Central memory CD4-positive, alpha-beta T cell (primary cell): ENCODE measurements around the gene SOX5.
"Not testable (repeated sequence)": the region's sequence is repeated elsewhere in the genome, so short reads cannot be mapped to it uniquely, and the experiment has no call there.

Experiments
- DNase-seq: peaks from one replicate; pipeline ENCODE4 v3.0.0; 2022

The SOX5 gene

DNA sequence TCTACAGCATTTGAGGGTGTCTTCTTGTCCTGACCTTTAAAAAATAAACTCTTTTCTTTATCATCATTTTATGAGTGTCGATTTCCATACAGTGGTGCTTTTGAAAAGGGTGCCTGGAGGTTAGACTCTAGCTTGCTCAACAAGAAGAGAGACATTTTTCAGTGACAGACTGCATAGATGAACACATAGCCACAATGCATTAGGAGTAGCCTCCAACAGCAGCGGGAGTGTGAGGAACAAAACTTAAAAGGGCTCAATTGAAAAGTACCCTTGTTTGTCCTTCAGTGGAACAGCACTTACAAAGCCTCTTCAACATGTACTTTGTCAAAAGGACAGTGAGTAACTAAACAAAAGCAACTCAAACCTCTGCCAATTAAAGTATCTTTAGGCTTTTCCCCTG, 119.3 kb downstream of the SOX5 start:
- DNase-seq, result no peak

DNA sequence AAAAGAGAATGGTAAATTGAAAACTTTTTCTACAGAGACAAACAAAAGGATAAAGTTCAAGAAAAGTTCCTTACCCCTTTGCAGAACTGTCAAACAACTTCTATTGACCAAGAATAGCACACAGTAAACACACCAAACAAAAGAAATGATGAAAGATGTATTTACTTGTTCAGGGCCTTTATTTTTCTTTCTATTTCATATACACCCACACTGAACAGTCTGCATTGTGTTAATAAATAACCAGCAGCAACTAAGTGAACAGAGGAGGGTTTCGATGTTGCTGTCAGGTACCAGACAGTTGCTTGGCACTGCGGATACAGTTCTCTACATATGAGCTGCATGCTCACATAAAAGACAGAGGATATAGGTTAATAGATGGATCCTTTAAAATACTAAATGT, 122.1 kb downstream of the SOX5 start:
- DNase-seq, result no peak

DNA sequence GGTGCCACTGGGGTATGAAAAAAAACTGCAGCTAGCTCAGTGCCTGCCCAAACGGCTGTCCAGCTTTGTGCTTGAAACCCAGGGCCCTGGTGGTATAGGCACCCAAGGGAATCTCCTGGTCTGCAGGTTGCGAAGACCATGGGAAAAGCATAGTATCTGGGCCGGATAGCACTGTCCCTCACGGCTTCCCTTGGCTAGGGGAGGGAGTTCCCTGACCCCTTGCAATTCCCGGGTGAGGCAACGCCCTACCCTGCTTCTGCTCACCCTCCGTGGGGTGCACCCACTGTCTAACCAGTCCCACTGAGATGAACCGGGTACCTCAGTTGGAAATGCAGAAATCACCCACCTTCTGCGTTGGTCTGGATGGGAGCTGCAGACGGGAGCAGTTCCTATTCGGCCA, 124.3 kb downstream of the SOX5 start:
- not testable (repeated sequence) for DNase-seq

DNA sequence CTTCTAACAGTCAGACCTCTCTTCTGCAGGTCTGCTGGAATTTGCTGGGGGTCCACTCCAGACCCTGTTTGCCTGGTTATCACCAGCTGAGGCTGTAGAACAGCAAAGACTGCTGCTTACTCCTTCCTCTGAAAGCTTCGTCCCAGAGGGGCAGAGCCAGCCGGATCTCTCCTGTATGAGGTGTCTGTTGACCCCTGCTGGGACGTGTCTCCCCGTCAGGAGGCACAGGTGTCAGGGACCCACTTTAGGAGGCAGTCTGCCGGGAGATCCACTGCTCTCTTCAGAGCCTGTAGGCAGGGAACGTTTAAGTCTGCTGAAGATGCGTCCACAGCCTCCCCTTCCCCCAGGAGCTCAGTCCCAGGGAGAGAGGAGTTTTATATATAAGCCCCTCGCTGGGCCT, 125.1 kb downstream of the SOX5 start:
- DNase-seq, result no peak

DNA sequence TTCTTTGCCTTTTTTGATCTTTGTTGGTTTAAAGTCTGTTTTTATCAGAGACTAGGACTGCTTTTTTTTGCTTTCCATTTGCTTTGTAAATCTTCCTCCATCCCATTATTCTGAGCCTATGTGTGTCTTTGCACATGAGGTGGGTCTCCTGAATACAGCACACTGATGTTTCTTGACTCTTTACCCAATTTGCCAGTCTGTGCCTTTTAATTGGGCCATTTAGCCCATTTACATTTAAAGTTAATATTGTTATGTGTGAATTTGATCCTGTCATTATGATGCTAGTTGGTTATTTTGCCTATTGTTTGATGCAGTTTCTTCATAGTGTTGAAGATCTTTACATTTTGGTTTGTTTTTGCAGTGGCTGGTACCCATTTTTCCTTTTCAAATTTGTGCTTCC, 126.6 kb downstream of the SOX5 start:
- not testable (repeated sequence) for DNase-seq

DNA sequence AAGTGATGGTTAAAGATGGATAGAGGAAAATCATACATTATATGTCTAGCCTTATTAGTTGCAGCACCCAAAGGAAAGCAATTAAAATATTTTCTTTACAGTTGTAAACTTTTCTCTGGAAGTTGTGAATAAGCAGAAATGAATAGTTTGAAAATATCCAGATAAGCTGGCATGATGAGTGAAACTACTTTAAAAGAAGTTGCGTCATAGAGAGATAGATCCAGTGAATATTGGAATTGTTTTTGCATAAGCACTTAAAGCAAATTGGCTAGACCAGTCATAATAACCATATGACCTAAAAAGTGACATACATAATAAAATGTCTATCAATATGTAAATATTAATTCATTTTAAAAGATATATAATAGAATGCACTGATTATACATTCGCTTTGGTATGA, 132.1 kb downstream of the SOX5 start:
- no peak for DNase-seq

DNA sequence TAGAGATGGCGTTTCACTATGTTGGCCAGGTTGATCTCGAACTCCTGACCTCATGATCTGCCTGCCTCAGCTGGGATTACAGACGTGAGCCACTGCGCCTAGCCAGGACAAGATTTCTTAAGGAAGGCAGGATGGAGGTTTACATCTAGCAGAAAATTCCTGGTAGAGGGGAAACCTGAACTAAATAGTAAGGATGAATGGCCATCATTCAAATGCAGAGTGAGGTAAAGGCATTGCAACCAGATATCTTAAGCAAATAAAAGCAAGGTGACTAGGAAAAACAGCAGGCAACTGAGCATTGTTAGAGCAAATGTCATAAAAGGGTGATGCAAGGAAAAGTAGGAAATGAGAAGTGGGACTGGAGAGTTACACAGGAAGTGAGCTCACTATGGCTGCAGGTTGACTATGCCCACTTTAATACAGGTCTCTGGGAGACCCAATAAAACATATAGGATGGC, 133.0 kb downstream of the SOX5 start:
- DNase-seq, result no peak

DNA sequence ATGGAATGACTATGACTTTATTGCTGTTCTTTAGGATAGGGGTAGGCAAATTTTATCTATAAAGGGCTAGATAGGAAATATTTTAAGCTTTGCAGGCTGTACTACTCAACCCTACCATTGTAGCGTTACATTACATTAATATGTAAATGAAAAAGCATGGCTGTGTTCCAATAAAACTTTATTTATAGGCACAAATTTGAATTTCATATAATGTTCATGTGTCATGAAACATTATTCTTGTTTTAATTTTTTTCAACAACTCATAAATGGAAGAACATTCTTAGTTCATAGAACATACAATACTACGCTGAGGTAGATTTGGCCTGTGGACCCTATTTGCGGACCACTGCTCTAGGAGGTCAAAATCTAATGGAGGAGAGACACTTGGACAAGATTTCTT, 133.7 kb downstream of the SOX5 start:
- no peak for DNase-seq

DNA sequence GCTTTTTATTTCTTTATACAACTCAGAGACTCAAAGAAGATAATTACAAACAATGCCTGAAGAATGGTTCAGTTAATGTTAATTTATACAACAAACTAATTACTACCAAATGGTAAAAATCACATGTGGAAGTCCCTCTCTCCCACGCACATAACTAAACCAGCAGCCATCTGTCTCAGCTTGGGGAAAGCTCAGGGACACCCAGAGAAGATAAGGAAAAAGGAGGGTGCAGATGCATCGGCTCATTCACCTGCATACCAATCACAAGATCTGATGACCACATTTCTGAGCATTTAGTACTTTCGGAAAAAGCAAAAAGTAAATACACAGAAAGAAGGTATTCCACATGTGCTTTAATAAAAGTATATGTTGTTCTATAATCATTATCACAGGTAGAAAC, 136.3 kb downstream of the SOX5 start:
- DNase-seq, result no peak

DNA sequence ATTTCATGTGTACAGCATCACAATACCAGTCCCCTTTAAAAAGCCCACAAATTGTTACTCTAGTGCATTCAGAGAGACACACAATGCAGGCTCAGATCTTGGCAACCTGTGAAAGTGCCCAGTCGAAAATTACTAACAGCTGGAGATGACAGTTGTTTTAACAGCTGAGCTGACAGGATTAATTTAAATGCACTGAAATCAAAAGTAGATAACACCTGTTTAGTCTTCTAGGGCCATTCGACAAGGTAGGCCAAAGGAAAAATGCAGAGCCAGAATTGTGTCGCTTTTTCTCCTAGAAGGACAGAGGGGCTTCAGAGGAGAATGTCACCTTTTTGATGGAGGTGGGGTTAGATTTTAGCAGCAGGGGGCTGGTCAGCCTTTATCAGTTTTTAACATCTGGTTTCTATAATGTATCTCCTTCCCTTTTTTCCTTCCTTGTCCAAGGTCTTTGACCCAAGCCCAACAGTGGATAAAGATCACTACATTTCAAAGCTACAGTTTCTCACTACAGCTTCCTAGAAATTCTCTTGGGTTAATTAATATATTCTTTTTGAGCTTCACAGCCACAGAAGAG, 139.1 kb downstream of the SOX5 start:
- DNase-seq, result no peak

DNA sequence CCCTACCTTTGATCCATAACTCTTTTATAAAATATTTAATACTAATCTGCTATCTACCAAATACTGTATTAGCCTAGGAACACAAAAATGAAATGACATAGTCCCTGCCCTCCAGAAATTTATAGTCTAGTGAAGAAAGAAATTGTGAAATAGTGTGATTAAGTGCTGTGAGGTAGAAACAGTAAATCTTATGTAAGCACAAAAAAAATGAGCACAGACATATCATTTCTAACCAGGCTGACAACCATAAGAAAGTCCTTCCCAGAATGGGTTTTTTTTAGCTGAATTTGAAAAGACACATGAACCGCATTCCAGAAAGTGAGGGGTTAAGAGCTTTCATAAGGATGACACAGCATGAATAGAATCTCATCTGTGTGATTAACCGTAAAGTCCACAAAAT, 145.9 kb downstream of the SOX5 start:
- DNase-seq, result no peak

DNA sequence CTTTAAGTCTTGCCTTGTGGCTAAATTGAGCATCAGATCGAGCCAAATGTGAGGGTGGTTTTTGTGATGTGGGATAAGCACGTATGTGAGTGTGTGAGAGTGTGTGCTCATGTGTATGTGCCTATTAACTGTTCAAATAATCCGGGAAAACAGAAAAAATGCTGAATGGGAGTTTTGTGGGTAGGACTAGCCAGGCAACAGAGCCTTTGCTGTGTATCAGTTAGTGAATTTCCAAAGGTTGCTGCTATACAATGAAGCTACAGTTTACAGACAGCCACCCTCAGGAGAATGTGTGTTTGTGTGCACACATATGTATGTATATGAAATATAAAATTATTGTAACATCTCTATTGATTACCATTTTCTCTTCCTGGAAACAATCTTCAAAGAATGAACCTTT, 154.0 kb downstream of the SOX5 start:
- no peak for DNase-seq

DNA sequence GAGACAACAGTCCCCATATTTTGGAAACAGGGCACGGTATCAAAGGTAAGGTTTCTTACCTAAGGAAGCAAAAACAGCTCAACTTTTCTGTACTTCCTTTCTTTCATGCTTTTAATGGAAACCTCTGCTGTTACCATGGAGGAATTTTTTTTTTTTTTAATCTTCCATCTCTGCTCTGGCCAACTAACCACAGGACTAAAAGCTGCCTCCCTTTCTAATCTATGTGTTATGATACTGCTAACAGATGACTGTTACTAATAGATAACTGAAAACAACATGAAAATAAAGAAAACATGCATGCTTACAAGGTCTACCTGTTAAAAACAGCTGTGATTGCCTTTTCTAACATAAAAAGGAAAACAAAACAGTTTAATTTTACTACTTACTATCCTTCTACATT, 168.4 kb downstream of the SOX5 start:
- no peak for DNase-seq

DNA sequence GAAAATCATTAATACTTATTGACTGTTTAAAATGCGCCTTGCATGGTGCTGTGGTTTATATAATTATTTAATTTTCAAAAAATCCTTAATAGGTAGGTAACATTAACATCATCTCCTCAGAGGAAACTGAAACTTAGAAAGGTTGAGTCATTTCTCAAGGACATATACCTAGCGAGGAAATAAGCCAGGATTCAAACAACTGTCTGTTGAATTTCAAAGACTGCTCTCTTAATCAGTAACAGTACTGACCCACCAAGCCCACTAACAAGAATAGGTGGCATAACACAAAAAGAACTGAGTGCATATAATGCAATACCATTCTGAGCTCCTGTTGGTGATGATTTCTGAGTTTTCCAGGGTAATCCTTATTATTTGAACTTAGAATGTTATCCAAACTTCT, 174.3 kb downstream of the SOX5 start:
- DNase-seq, result no peak

DNA sequence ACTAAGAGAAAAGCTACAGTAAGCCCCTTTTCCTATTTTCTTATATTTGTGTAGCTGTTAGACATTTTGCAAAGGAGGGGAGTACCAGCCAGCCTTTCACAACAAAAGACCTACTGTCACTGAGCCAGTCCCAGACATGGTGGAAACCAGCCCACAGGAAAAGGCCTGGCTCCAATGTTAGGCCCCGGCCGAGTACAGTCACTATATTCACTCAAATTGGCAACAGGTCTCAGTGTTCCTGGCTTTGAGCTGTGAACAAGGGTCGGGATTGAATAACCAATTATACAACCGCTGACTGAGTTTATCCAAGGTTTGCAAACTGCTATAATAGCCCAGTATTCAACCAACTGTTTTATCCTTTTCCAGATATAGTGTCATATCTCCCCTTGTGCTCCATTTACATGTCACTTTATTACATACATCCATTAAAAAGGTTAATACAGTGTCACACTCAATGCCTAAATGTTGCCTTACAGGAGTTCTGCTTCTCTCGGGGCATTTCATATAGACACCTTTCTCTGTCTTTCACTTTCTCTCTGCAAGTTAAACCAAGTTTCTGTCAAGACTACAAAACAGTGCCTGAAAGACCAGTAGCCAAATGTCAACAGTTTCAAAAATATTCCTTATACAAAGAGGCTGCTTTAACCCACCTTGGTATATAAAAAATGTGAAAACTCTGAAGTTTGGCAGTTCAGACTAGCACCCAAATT, 178.1 kb downstream of the SOX5 start:
- DNase-seq, result no peak

DNA sequence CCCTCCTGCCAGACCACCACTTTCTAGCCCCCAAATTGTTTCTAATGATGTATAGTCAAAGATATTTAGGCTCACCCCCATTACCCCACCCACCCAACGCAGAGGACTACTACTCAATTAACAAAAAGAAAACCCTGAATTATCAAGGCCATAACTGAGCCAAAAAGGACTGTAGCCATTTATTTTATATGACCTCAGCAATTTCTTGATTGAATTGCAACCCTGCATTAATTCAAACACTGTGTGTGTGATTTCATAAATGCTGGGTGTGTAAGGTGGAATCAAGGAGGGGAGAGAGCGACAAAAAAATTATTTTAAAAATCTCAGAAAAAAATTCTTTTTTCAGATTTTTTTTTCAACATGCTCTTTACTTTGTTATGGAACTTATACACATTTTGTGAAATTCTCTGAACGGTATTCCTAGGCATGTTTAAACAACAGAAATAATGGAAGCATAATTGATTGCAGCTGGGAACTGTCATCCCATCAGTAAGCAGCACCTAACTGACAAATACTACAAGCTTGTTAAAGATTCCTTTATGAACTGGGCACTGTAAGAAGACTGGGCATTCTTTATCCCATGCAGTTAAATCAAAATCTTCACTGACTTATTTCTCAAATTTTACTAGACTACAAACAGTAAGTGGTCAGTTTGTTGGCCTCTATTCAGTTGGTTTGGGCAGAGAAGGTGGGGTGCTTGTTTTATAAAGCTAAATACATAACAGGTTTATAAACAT, 179.1 kb downstream of the SOX5 start:
- no peak for DNase-seq

DNA sequence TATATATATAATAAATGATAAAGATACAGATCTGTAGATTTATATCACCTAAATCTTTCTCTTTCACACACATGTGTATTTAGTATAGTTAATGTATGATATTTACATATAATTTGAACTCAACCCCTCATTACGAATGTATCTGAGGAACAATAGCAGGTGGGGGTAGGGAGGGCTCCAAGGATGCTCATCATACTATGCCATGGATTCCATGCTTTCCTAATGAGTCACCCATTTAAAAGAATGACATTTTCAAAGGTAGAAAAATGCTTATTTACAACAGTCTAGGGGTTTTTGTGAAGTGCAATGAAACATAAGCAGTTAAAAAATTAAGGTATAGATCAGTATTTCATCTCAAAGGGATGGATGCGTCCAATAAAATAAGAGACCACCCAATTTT, 181.6 kb downstream of the SOX5 start:
- DNase-seq, result no peak

DNA sequence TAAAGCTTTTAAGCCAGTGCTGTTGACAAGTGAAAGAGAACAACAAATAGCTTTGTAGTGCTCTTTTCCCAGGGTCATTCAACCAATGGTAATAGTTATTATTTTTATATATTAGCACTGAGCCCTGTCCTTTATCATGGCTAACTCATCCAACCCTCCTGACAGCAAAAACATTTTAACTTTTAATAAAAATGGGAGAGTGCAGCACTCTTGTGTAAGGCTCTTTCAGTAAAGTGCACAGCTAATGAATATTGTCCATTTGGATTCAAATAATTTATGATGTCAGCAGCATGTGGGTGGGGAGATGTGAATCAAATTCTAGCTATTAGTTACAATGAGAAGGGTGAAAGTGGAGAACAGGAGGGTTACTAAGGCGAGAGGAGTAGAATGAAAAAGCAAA, 185.7 kb downstream of the SOX5 start:
- no peak for DNase-seq

DNA sequence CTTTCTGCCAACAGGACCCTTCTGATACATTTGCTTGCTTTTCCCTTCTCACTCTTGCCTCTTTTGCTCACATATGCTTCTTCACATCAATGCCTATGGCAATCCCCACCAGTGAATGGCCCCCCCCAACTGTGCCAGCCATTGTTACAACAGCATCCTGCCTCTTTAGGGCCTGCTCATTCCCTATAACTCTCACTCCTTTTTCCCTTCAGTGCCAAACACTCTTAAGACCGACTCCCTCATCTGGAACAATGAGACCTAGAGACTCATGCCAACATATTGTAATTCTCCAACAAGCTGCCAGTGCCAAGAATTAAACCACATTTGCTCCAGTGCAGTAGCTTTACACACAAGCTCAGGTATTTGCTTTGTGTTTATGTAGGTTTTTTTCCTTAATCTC, 189.0 kb downstream of the SOX5 start:
- no peak for DNase-seq

DNA sequence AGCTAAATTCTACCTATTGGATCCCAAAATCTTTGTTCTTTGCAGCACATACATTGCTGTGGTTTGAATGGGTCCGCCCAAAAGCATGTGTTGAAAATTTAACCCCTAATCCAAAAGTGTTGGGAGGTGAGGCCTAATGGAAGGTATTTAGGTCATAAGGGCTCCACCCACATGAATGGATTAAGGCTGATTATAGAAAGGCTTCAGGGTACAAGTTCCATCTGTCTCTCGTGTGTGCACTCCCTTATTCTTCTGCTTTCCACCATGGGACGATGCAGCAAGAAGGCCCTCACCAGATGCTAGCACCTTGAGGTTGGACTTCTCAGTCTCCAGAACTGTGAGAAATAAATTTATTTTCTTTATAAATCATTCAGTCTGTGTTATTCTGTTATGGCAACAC, 190.9 kb downstream of the SOX5 start:
- no peak for DNase-seq

DNA sequence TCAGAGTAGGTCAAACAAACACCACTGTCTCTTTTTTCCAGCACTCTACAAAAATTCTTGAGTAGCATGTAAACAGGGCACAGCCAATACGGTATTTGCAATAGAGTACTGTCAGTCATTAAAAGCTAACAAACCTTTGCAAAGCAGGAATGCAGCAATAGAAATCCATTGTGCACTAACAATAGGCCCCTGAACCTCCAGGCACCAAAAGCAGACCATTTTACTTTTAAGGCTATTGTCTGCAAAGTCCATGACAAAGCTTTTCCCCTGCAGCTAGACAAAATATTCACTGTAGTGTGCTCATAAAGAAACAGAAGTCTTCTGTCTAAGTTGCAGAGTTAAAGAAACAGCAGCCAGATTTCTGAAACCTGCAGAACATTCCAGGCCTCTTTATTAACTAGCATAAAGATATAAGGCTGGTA, 191.9 kb downstream of the SOX5 start:
- DNase-seq, result no peak

DNA sequence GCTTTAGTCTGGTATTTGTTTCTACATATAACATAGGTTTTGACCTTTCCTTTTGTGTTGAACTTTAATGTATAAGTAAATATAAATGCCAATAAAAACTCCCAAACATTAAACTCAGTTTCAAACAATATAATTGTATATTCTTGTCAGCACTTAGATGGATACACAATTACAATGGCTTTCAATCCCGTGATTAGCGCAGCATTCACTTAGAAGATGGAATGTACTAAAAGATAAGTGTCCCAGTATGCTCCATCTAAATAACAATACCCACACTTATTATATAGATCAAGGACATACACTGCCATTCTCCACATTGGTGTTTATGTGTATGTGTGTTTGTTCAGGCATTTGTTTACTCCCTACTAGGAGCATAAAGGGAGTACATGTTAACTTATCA, 193.1 kb downstream of the SOX5 start:
- no peak for DNase-seq

DNA sequence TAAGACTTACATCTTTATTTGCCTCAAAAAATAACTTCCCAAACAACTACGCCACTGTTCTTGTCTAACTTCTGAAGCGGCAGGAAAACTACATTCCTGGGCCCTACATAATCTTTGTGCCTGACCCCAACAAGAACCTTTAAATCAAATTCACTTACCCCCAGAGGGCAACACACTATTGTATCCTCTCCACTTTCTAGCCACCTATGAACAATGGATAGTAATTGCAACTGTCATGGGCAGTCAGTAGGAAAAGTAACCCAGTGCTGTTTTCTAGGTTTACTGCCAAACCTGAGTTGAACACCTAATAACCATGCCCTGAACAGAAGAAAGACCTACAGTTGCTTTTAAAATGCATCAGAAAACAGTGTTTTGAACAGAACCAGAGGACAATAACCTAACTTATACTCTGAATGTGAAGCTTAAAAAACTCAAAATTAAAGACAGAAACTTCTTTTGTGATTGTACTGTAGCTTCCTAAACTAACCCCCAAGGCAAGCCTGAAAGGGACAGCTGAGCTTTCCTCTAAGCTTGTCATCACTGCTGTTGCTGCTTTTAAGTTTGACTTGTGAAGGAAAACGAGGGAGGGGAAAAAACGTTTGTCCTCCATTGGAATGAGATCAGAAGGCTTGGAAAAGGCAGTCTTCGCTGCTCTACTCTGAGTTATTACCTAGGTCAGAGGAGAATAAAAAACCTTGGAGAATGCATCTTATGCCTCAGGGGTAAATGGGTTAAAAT, 195.7 kb downstream of the SOX5 start:
- no peak for DNase-seq

DNA sequence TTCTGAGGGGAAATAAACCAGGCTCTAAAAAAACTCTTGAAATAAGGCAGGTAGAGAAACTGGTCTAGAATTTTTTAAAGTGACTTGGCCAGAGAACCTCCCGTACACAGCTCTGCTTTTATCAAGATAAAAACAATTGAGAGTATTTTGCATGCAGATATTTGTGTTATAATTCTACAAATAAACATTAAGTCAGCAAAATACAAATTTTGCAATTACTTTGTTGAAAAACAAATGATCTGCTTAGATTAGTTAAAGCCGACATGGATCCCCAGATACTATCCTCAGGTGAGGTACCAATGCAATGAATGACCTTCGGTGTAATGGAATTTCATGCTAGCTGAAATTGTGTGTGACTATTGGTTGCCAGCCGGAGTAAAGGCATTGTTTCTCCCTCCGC, 197.2 kb downstream of the SOX5 start:
- no peak for DNase-seq
